ENCODE measurements around the gene TYW5. TPM values are rescaled to one million over a fixed set of nuclear protein-coding genes. Genes with fewer than 3 reads are reported as not detected.

Gene TYW5
- polyA plus RNA-seq, 1 donor (not counting 4 experiments of a cell fraction or from before 2014, with no cell fraction given), result 9.9 TPM

GRCh38 chr2:199956062-199956380 lies 730 bp upstream of the TYW5 start:
- H3K27me3 ChIP-seq (ENCODE audit: control insufficient read depth, extremely low read depth, insufficient read depth, low read length), result no peaks in the 10 kb centered on the region
- H2AFZ ChIP-seq (ENCODE audit: control insufficient read depth, low read length), result peak overlapping the region; percentile 96
- no peaks in the 10 kb centered on the region for H3K9me1 ChIP-seq (ENCODE audit: control insufficient read depth, extremely low read depth, insufficient read depth, low read length)
- peak; percentile 44 for FAIRE-seq
- dilution Hi-C loops (cut with MboI; ENCODE audit: extremely low pct_ligation_motif_present, low sequenced_read_pairs), result no loop called here
- H3K27ac ChIP-seq (ENCODE audit: control insufficient read depth, insufficient read depth, low read length), result peak overlapping the region; percentile 81
- H3K9ac ChIP-seq (ENCODE audit: control insufficient read depth, extremely low read depth, insufficient read depth, low read length), result peak overlapping the region; percentile 96
- peaks cover 15% of the 10 kb centered on the region for H3K4me1 ChIP-seq (ENCODE audit: control insufficient read depth, extremely low read depth, insufficient read depth, low read length)
- TF ChIP-seq, protein P1, sequence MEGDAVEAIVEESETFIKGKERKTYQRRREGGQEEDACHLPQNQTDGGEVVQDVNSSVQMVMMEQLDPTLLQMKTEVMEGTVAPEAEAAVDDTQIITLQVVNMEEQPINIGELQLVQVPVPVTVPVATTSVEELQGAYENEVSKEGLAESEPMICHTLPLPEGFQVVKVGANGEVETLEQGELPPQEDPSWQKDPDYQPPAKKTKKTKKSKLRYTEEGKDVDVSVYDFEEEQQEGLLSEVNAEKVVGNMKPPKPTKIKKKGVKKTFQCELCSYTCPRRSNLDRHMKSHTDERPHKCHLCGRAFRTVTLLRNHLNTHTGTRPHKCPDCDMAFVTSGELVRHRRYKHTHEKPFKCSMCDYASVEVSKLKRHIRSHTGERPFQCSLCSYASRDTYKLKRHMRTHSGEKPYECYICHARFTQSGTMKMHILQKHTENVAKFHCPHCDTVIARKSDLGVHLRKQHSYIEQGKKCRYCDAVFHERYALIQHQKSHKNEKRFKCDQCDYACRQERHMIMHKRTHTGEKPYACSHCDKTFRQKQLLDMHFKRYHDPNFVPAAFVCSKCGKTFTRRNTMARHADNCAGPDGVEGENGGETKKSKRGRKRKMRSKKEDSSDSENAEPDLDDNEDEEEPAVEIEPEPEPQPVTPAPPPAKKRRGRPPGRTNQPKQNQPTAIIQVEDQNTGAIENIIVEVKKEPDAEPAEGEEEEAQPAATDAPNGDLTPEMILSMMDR (optimal IDR thresholded peaks at IDR 0.05 in 1 of 3, IDR thresholded peaks at IDR 0.05 in 1 of 3, conservative IDR thresholded peaks at IDR 0.05 in 1 of 3; ENCODE audit: extremely low read depth in 1 of 3, insufficient read depth in 2 of 3, low read length in 3 of 3), result no peak
- no peak for TF ChIP-seq EZH2 (IDR thresholded peaks at IDR 0.05; ENCODE audit: low read length)
- DNase-seq (ENCODE audit: low read depth, low spot score), result no peak
- H3K36me3 ChIP-seq (ENCODE audit: control insufficient read depth in 2 of 2, extremely low read depth in 1 of 2, insufficient read depth in 2 of 2, low read length in 2 of 2), result peaks cover 0 to 5% of the 10 kb centered on the region in 2 experiments
- no peaks in the 10 kb centered on the region for H4K20me1 ChIP-seq (ENCODE audit: control insufficient read depth, extremely low read depth, insufficient read depth, low read length)
- H3K79me2 ChIP-seq (ENCODE audit: control insufficient read depth, insufficient read depth, low read length), result peaks cover 65% of the 10 kb centered on the region
- no peaks in the 10 kb centered on the region for H3K9me3 ChIP-seq (ENCODE audit: control insufficient read depth, low read depth, low read length)
- H3K4me2 ChIP-seq (ENCODE audit: control insufficient read depth, extremely low read depth, insufficient read depth, low read depth, low read length), result peak overlapping the region; percentile 98
- H3K4me3 ChIP-seq (ENCODE audit: control insufficient read depth in 2 of 3, extremely low read depth in 1 of 3, insufficient read depth in 2 of 3, low read depth in 1 of 3, low read length in 3 of 3), result peak overlapping the region; percentile 82 to 98 (median 82)

DNA sequence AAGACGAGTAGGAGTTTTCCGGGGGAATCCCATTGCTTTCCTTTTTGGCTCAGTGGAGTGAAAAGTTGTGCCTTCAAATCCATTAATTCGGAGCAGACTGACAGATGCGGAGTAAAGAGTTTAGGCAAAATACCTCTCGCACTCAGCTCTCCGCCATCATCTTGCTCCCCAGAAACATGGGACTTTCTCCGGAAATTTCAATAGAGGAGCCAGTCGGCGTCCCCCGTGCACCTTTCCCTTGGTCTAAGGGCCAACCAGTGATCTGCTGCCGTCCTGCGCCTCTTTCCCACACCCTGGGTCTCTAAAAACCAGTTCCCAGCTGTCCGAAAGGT lies 318 bp downstream of the TYW5 start:
- Histone ChIP-seq H3K27me3 (ENCODE audit: control insufficient read depth, extremely low read depth, insufficient read depth, low read length) (no peaks in the 10 kb centered on the region), H3K4me3 (ENCODE audit: control insufficient read depth in 2 of 3, extremely low read depth in 1 of 3, insufficient read depth in 2 of 3, low read depth in 1 of 3, low read length in 3 of 3) (peak overlapping the region; percentile 82 to 98 (median 82)), H3K9ac (ENCODE audit: control insufficient read depth, extremely low read depth, insufficient read depth, low read length) (peak overlapping the region; percentile 96), H3K79me2 (ENCODE audit: control insufficient read depth, insufficient read depth, low read length) (peaks cover 75% of the 10 kb centered on the region), H4K20me1 (ENCODE audit: control insufficient read depth, extremely low read depth, insufficient read depth, low read length) (no peaks in the 10 kb centered on the region), H2AFZ (ENCODE audit: control insufficient read depth, low read length) (peak overlapping the region; percentile 87), H3K36me3 (ENCODE audit: control insufficient read depth in 2 of 2, extremely low read depth in 1 of 2, insufficient read depth in 2 of 2, low read length in 2 of 2) (peaks cover 2 to 5% of the 10 kb centered on the region in 2 experiments), H3K4me1 (ENCODE audit: control insufficient read depth, extremely low read depth, insufficient read depth, low read length) (peaks cover 15% of the 10 kb centered on the region), H3K4me2 (ENCODE audit: control insufficient read depth, extremely low read depth, insufficient read depth, low read depth, low read length) (peak overlapping the region; percentile 59), H3K9me1 (ENCODE audit: control insufficient read depth, extremely low read depth, insufficient read depth, low read length) (no peaks in the 10 kb centered on the region), H3K9me3 (ENCODE audit: control insufficient read depth, low read depth, low read length) (no peaks in the 10 kb centered on the region), H3K27ac (ENCODE audit: control insufficient read depth, insufficient read depth, low read length) (peak overlapping the region; percentile 81)
- no peak for TF ChIP-seq EZH2 (IDR thresholded peaks at IDR 0.05; ENCODE audit: low read length)
- TF ChIP-seq, protein P1 (optimal IDR thresholded peaks at IDR 0.05 in 1 of 3, IDR thresholded peaks at IDR 0.05 in 1 of 3, conservative IDR thresholded peaks at IDR 0.05 in 1 of 3; ENCODE audit: extremely low read depth in 1 of 3, insufficient read depth in 2 of 3, low read length in 3 of 3), result no peak
- FAIRE-seq (peak; percentile 53), DNase-seq (ENCODE audit: low read depth, low spot score) (no peak)
- dilution Hi-C loops (cut with MboI; ENCODE audit: extremely low pct_ligation_motif_present, low sequenced_read_pairs), result no loop called here

Data from keratinocyte (primary cell).